K562 (cell line): ENCODE data around the gene GLYATL3. TPM values are rescaled to one million over a fixed set of nuclear protein-coding genes. Genes with fewer than 3 reads are reported as not detected.

ENCODE experiments used
- ATAC-seq: fragments of 200-7000 bp; cut with Tn5 transposase; 3 replicates; pipeline ENCODE4 v1.9.1; 2020; ENCODE audit warnings: moderate library complexity
- BruUV-seq: library from RNA; stranded (reverse); fragments of 400-500 nt; replicated peaks from 2 replicates; lab custom pipeline; 2021; lab: Mats Ljungman, UMichigan
- CTCF ChIA-PET: fragments of 300-600 bp; formaldehyde crosslinking; extraction: SDS; loops from one replicate; lab custom pipeline; 2021; ENCODE audit warnings: low intra/inter-chr PET ratio; lab: Yijun Ruan, JAX
- POLR2A ChIA-PET: fragments of 300-600, 350-650 bp; sonication (Branson Sonifier 250); formaldehyde crosslinking; extraction: SDS; loops from one replicate; lab custom pipeline; 2021; ENCODE audit warnings: antibody characterized with exemption, inconsistent platforms; lab: Yijun Ruan, JAX
- DNase-seq, 4 experiments: peaks; one replicate each; pipeline versions ENCODE4 v3.0.0 to v3.0.0-alpha.2; 2011 to 2018; ENCODE audit warnings: low spot score in 3 of 4, mixed read lengths in 3 of 4; ENCODE audit errors: extremely low read depth in 1 of 4
- FAIRE-seq: peaks from 2 replicates; lab custom pipeline; 2011; peaks lifted over from hg19 to GRCh38; lab: Jason Lieb, UNC
- H2AFZ ChIP-seq: 2 replicates; pipeline ENCODE4 v1.6.0; 2011; ENCODE audit warnings: low read depth, low read length, control low read depth, inconsistent platforms
- H3K27ac ChIP-seq: fragments of 200-600 bp; 3 replicates; pipeline ENCODE4 v1.8.0; 2011; ENCODE audit warnings: low read depth, mild to moderate bottlenecking, control low read depth, inconsistent platforms, low read length, moderate library complexity, mixed read lengths; ENCODE audit errors: extremely low read depth
- H3K27me3 ChIP-seq, 2 experiments: fragments of 300-600 bp in 1 of 2; 2 replicates in 1 of 2; 3 replicates in 1 of 2; pipeline versions ENCODE4 v1.6.0 to v1.8.0; 2011; ENCODE audit warnings: inconsistent platforms in 2 of 2, low read length in 2 of 2, mild to moderate bottlenecking in 1 of 2, mixed read lengths in 1 of 2, moderate library complexity in 1 of 2; ENCODE audit not compliant: control insufficient read depth in 2 of 2, insufficient read depth in 2 of 2
- H3K36me3 ChIP-seq: fragments of 300-600 bp; 3 replicates; pipeline ENCODE4 v1.8.0; 2011; ENCODE audit warnings: mild to moderate bottlenecking, low read length, inconsistent platforms; ENCODE audit not compliant: control insufficient read depth, insufficient read depth
- H3K4me1 ChIP-seq, 2 experiments: fragments of 200-600 bp in 1 of 2; replicated peaks in 1 of 2; 2 replicates in 1 of 2; 3 replicates in 1 of 2; pipeline versions ENCODE4 v1.5.1 to v1.8.0; 2011; ENCODE audit warnings: inconsistent platforms in 2 of 2, low read length in 2 of 2, mild to moderate bottlenecking in 1 of 2, mixed read lengths in 1 of 2, moderate library complexity in 1 of 2; ENCODE audit not compliant: control insufficient read depth in 2 of 2, insufficient read depth in 2 of 2
- H3K4me2 ChIP-seq: 2 replicates; pipeline ENCODE4 v1.6.1; 2011; ENCODE audit warnings: low read length, control low read depth, inconsistent platforms, mixed read lengths; ENCODE audit not compliant: insufficient read depth
- H3K4me3 ChIP-seq: fragments of 200-600 bp; sonication (generic), shearing (Covaris generic); 2 replicates; pipeline ENCODE4 v1.5.1; 2016; ENCODE audit warnings: control low read depth, inconsistent platforms
- H3K79me2 ChIP-seq: fragments of 200-600 bp; 3 replicates; pipeline ENCODE4 v1.8.0; 2011; ENCODE audit warnings: low read length, inconsistent platforms; ENCODE audit not compliant: control insufficient read depth, insufficient read depth
- H3K9ac ChIP-seq, 2 experiments: 2 replicates each; pipeline versions ENCODE4 v1.6.0 to v1.6.1; 2011; ENCODE audit warnings: low read depth in 2 of 2, low read length in 2 of 2, control low read depth in 1 of 2, inconsistent platforms in 1 of 2, mild to moderate bottlenecking in 1 of 2, mixed read lengths in 1 of 2; ENCODE audit not compliant: insufficient read depth in 1 of 2
- H3K9me1 ChIP-seq: one replicate; pipeline ENCODE4 v1.6.0; 2011; ENCODE audit warnings: inconsistent platforms, mild to moderate bottlenecking, low read length, moderate library complexity; ENCODE audit not compliant: control insufficient read depth, insufficient read depth
- H3K9me3 ChIP-seq: replicated peaks from 2 replicates; pipeline ENCODE4 v1.5.1; 2011; ENCODE audit warnings: low read depth, low read length, inconsistent platforms; ENCODE audit not compliant: control insufficient read depth, insufficient read depth
- H4K20me1 ChIP-seq: replicated peaks from 2 replicates; pipeline ENCODE4 v1.6.1; 2011; ENCODE audit warnings: low read length, inconsistent platforms, mixed read lengths; ENCODE audit not compliant: control insufficient read depth, insufficient read depth
- CBFA2T2 ChIP-seq: fragments of 450-650 bp; conservative IDR thresholded peaks from 2 replicates; pipeline ENCODE4 v1.6.1; 2017; ENCODE audit warnings: mild to moderate bottlenecking
- CBX1 ChIP-seq: sonication (generic); IDR thresholded peaks from 2 replicates; pipeline ENCODE4 v1.6.1; 2016; ENCODE audit warnings: antibody characterized with exemption, low read depth, mild to moderate bottlenecking
- DMBX1 ChIP-seq: fragments of 250-450 bp; sonication (Bioruptor Pico); IDR thresholded peaks from 2 replicates; pipeline ENCODE4 v1.8.0; 2022; ENCODE audit warnings: inconsistent platforms, mild to moderate bottlenecking, moderate library complexity, borderline replicate concordance
- EP400 ChIP-seq: fragments of 450-650 bp; IDR thresholded peaks from 2 replicates; pipeline ENCODE4 v1.6.1; 2017; ENCODE audit warnings: antibody characterized with exemption, mild to moderate bottlenecking, moderate library complexity
- GABPB1 ChIP-seq: sonication (generic); formaldehyde crosslinking; IDR thresholded peaks from 2 replicates; pipeline ENCODE4 v1.8.0; 2022; ENCODE audit warnings: mild to moderate bottlenecking, missing genetic modification reagents
- IFI16 ChIP-seq: fragments of 250-450 bp; sonication (Bioruptor Pico); IDR thresholded peaks from 2 replicates; pipeline ENCODE4 v2.1.2; 2022; ENCODE audit warnings: mild to moderate bottlenecking, inconsistent platforms
- LCOR ChIP-seq: sonication (generic); formaldehyde crosslinking; IDR thresholded peaks from 2 replicates; pipeline ENCODE4 v1.8.0; 2022; ENCODE audit warnings: mild to moderate bottlenecking, missing genetic modification reagents
- MAFF ChIP-seq: IDR thresholded peaks from 2 replicates; pipeline ENCODE4 v1.6.1; 2012; ENCODE audit warnings: low read length, improper control_type of control experiment
- TRIM28 ChIP-seq: fragments of 450-650 bp; IDR thresholded peaks from 2 replicates; pipeline ENCODE4 v1.6.1; 2017
- ZNF354B ChIP-seq: fragments of 250-450 bp; sonication (Bioruptor Pico); IDR thresholded peaks from 2 replicates; pipeline ENCODE4 v1.4.0; 2020
- WGBS: fragments of 100-300 bp; shearing (Covaris generic); methylation state at CpG from one replicate; pipeline ENCODE4 v1.1.6; 2016; ENCODE audit warnings: low coverage, mixed read lengths; ENCODE audit not compliant: insufficient coverage; ENCODE audit errors: missing lambda C conversion rate; 5-methylcytosine and 5-hydroxymethylcytosine counted together
- in situ Hi-C: fragments of 300-500 bp; cut with MboI; formaldehyde crosslinking; loops from 4 replicates; pipeline ENCODE4 v1.15.0; 2018; ENCODE audit warnings: inconsistent platforms, mixed read lengths
- intact Hi-C: fragments of 100-400 bp; cut with micrococcal nuclease; formaldehyde crosslinking; loops from 2 replicates; pipeline ENCODE4 v1.14.2; 2022
- polyA plus RNA-seq, 8 experiments: library from polyadenylated mRNA; depleted of rRNA in 4 of 8; stranded (reverse) in 5 of 8; unstranded in 3 of 8; fragments of >200 nt; fragmentation: Nextera tagmentation in 2 of 8; fragmentation: Illumina TruSeq in 1 of 8; extraction: Ambion mirVana in 2 of 8; extraction: Trizol in 1 of 8; gene quantifications; 2 replicates each; pipeline versions ENCODE4 v1.2.1 to v1.2.3, GENCODE V29; 2011 to 2014; ENCODE audit warnings: inconsistent platforms in 1 of 8, missing spikeins in 1 of 8
- total RNA-seq, 7 experiments: library from RNA; depleted of rRNA in 6 of 7; stranded (reverse); fragments of >200 nt in 6 of 7; fragmentation: Illumina TruSeq in 2 of 7; extraction: Trizol in 2 of 7; gene quantifications; 2 replicates each; pipeline versions ENCODE4 v1.2.1 to v1.2.3, GENCODE V29; 2011 to 2021; ENCODE audit warnings: low replicate concordance in 1 of 7
- TF ChIP-seq, protein P1 (sequence below): sonication (generic); formaldehyde crosslinking; IDR thresholded peaks from 2 replicates; pipeline ENCODE4 v1.9.0; 2022; ENCODE audit warnings: mild to moderate bottlenecking, missing genetic modification reagents
- TF ChIP-seq, protein P2 (sequence below): sonication (generic); formaldehyde crosslinking; IDR thresholded peaks from 2 replicates; pipeline ENCODE4 v1.8.1; 2023; ENCODE audit warnings: mild to moderate bottlenecking, missing genetic modification reagents, moderate library complexity
- TF ChIP-seq, protein P3 (sequence below): fragments of 150-350 bp; conservative IDR thresholded peaks from 2 replicates; pipeline ENCODE4 v1.6.1; 2014; ENCODE audit warnings: low read length
- TF ChIP-seq, protein P4 (sequence below): sonication (generic); formaldehyde crosslinking; IDR thresholded peaks from 2 replicates; pipeline ENCODE4 v1.5.0; 2020; ENCODE audit warnings: missing genetic modification reagents
- TF ChIP-seq, protein P5 (sequence below): fragments of 450-650 bp; IDR thresholded peaks from 2 replicates; pipeline ENCODE4 v1.6.1; 2016

Gene GLYATL3
- total and polyA plus RNA-seq, 9 of the 15 experiments (the other 6 are each of a cell fraction or from before 2014, with no cell fraction given), result not detected

DNA sequence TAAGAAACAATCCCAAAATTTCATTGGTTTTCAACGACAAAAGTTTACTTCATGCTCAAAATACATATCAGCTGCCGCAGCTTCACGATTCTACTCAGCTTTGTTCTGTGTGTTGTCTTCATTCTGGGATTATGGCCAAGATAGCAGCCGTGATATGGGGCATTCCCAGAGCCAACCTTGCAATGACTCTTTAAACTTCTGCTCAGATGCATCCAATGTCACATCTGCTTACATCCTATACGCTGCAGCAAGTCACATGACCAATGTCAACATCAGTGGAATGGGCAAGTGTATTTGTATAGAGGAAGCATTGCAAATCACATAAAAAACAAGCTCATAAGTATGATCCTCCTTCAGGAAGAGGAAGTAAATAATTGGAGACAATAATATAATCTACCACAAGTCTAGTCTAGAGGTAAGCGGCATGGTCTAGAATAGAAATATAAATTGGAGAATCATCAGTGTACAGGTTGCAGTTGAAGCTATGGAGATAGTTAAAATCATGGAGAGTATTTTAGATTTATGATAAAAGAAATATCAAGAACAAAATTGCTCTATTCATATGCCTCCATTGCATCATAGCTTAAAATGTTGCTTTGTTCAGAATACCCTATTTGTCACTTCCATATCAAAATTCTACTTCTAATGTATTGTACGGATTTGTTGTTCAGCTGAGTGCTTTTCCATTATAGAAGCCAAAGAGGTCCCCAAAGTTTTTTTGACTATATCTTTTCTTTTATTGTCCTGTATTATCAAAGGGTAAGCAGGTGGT, 43.5 kb downstream of the GLYATL3 start:
- BruUV-seq, result no TSS peak
- Histone ChIP-seq H2AFZ (peak overlapping the region; percentile 37), H3K9me1 (no peaks in the 10 kb centered on the region), H3K27ac (no peak overlapping the region), H3K4me3 (no peak overlapping the region), H3K79me2 (no peaks in the 10 kb centered on the region), H3K4me1 (peaks cover 0 to 16% of the 10 kb centered on the region in 2 experiments; a peak in 2 of 5 replicates), H3K4me2 (no peak overlapping the region), H3K9me3 (no peaks in the 10 kb centered on the region), H3K9ac (no peak overlapping the region), H3K27me3 (no peaks in the 10 kb centered on the region), H3K36me3 (no peaks in the 10 kb centered on the region), H4K20me1 (no peaks in the 10 kb centered on the region)
- 41% methylated on average over 7 of the region's 7 CpGs for WGBS
- ATAC-seq (peak; percentile 76), DNase-seq (peak in 1 of 4 experiments; percentile 24), FAIRE-seq (no peak)
- in situ Hi-C loops (no loop called here), intact Hi-C loops (no loop called here)
- ChIA-PET CTCF (no interaction called here), POLR2A (interaction anchor here (1.0 to 1.5 kb wide), 3 partner anchors 9 to 12 kb away, joined by 4 to 5 read pairs (median 5); no protein-coding TSS in a partner anchor)
- TF ChIP-seq TRIM28 (no peak), EP400 (0 out of 2 replicates have a peak, but pooled peaks have one; percentile 10), DMBX1 (CRISPR knock-in tag) (no peak), LCOR (no peak), ZNF354B (CRISPR knock-in tag) (no peak), CBX1 (no peak), GABPB1 (CRISPR knock-in tag) (no peak), CBFA2T2 (peak; percentile 41; the same call in 1 of the 2 replicates), MAFF (no peak), IFI16 (CRISPR knock-in tag) (no peak)
- TF ChIP-seq, protein P1, sequence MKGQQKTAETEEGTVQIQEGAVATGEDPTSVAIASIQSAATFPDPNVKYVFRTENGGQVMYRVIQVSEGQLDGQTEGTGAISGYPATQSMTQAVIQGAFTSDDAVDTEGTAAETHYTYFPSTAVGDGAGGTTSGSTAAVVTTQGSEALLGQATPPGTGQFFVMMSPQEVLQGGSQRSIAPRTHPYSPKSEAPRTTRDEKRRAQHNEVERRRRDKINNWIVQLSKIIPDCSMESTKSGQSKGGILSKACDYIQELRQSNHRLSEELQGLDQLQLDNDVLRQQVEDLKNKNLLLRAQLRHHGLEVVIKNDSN (CRISPR knock-in tag), result peak; percentile 51; the same call in 1 of the 2 replicates
- TF ChIP-seq, protein P2, sequence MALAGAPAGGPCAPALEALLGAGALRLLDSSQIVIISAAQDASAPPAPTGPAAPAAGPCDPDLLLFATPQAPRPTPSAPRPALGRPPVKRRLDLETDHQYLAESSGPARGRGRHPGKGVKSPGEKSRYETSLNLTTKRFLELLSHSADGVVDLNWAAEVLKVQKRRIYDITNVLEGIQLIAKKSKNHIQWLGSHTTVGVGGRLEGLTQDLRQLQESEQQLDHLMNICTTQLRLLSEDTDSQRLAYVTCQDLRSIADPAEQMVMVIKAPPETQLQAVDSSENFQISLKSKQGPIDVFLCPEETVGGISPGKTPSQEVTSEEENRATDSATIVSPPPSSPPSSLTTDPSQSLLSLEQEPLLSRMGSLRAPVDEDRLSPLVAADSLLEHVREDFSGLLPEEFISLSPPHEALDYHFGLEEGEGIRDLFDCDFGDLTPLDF (CRISPR knock-in tag), result no peak
- TF ChIP-seq, protein P3, sequence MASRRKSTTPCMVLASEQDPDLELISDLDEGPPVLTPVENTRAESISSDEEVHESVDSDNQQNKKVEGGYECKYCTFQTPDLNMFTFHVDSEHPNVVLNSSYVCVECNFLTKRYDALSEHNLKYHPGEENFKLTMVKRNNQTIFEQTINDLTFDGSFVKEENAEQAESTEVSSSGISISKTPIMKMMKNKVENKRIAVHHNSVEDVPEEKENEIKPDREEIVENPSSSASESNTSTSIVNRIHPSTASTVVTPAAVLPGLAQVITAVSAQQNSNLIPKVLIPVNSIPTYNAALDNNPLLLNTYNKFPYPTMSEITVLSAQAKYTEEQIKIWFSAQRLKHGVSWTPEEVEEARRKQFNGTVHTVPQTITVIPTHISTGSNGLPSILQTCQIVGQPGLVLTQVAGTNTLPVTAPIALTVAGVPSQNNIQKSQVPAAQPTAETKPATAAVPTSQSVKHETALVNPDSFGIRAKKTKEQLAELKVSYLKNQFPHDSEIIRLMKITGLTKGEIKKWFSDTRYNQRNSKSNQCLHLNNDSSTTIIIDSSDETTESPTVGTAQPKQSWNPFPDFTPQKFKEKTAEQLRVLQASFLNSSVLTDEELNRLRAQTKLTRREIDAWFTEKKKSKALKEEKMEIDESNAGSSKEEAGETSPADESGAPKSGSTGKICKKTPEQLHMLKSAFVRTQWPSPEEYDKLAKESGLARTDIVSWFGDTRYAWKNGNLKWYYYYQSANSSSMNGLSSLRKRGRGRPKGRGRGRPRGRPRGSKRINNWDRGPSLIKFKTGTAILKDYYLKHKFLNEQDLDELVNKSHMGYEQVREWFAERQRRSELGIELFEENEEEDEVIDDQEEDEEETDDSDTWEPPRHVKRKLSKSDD, result no peak
- TF ChIP-seq, protein P4, sequence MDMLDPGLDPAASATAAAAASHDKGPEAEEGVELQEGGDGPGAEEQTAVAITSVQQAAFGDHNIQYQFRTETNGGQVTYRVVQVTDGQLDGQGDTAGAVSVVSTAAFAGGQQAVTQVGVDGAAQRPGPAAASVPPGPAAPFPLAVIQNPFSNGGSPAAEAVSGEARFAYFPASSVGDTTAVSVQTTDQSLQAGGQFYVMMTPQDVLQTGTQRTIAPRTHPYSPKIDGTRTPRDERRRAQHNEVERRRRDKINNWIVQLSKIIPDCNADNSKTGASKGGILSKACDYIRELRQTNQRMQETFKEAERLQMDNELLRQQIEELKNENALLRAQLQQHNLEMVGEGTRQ, result peak; percentile 82
- TF ChIP-seq, protein P5, sequence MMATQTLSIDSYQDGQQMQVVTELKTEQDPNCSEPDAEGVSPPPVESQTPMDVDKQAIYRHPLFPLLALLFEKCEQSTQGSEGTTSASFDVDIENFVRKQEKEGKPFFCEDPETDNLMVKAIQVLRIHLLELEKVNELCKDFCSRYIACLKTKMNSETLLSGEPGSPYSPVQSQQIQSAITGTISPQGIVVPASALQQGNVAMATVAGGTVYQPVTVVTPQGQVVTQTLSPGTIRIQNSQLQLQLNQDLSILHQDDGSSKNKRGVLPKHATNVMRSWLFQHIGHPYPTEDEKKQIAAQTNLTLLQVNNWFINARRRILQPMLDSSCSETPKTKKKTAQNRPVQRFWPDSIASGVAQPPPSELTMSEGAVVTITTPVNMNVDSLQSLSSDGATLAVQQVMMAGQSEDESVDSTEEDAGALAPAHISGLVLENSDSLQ, result no peak
